GM15510 (cell line): ENCODE measurements around the gene HNRNPH2.
A peak's percentile ranks its signal among the peaks of the same experiment; 100 is the strongest.

Source experiments
- POLR2A ChIP-seq: IDR thresholded peaks from 3 replicates; pipeline ENCODE4 v1.6.1; 2011; ENCODE audit warnings: borderline replicate concordance; ENCODE audit not compliant: insufficient read length; ENCODE audit errors: extremely low read depth

Gene HNRNPH2

GRCh38 chrX:101390664-101391525 lies 17.1 kb upstream of the HNRNPH2 start, which contains the start of gene RPL36A:
Gene RPL36A (plus strand): TSS chrX:101391011. CDS start chrX:101391044, 33 bp downstream.
- TF ChIP-seq POLR2A: peak; percentile 92

GRCh38 chrX:101391831-101392230 lies 16.2 kb upstream of the HNRNPH2 start:
- no peak for TF ChIP-seq POLR2A

GRCh38 chrX:101393530-101394305 lies 14.3 kb upstream of the HNRNPH2 start:
- TF ChIP-seq POLR2A: no peak

GRCh38 chrX:101394372-101394771 lies 13.7 kb upstream of the HNRNPH2 start:
- TF ChIP-seq POLR2A: no peak

- no peak for TF ChIP-seq POLR2A
Measured at GRCh38 chrX:101395789-101396188, 12.2 kb upstream of the HNRNPH2 start.

- no peak for TF ChIP-seq POLR2A
Measured at GRCh38 chrX:101397779-101398178, 10.2 kb upstream of the HNRNPH2 start.

GRCh38 chrX:101398694-101399093 lies 9.3 kb upstream of the HNRNPH2 start:
- no peak for TF ChIP-seq POLR2A

- no peak for TF ChIP-seq POLR2A
Measured at GRCh38 chrX:101399825-101400224, 8.2 kb upstream of the HNRNPH2 start.

GRCh38 chrX:101407167-101407747 lies 765 bp upstream of the HNRNPH2 start:
- TF ChIP-seq POLR2A: no peak

- TF ChIP-seq POLR2A: no peak
Measured at GRCh38 chrX:101408532-101408841, 465 bp downstream of the HNRNPH2 start.

GRCh38 chrX:101409043-101409442 lies 1.0 kb downstream of the HNRNPH2 start:
- no peak for TF ChIP-seq POLR2A

GRCh38 chrX:101410461-101410860 lies 2.4 kb downstream of the HNRNPH2 start:
- TF ChIP-seq POLR2A: no peak

GRCh38 chrX:101411984-101412383 lies 4.0 kb downstream of the HNRNPH2 start:
- TF ChIP-seq POLR2A: no peak

- no peak for TF ChIP-seq POLR2A
Measured at GRCh38 chrX:101415180-101416145, 7.4 kb downstream of the HNRNPH2 start.
